NB4 (cell line): ENCODE results near the gene ZSWIM6.

ENCODE experiments used
- MYC ChIP-seq: IDR thresholded peaks from 2 replicates; pipeline ENCODE4 v1.6.1; 2011; ENCODE audit warnings: low read depth, low read length
- POLR2A ChIP-seq: IDR thresholded peaks from 2 replicates; pipeline ENCODE4 v1.6.1; 2011; ENCODE audit warnings: mild to moderate bottlenecking; ENCODE audit not compliant: insufficient read length; ENCODE audit errors: extremely low read depth
- TF ChIP-seq, protein P1 (sequence below): IDR thresholded peaks from one replicate; pipeline ENCODE4 v1.5.1; 2012; ENCODE audit warnings: low read depth, low read length
- TF ChIP-seq, protein P2 (sequence below): IDR thresholded peaks from 2 replicates; pipeline ENCODE4 v1.6.1; 2011; ENCODE audit warnings: low read depth, low read length

DNA sequence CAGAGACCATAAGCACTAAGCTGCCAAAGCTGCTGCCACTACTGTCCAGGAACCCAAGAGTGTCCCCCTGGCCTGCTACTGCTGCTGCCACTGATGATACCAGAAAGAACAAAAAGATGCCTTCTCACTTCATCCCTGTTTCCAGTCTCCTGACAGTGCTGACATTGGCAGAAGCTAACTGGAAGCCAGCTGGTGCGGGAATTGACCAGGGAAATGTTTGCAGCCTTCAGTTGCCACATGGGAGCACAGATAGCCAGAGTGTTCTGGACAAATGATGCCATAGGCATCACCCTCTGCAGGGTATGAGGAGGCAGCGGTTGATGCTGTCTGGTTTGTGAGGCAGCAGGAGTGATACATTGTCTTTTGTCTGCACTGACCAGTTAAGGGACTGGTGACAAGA, 258.4 kb downstream of the ZSWIM6 start:
- TF ChIP-seq, protein P1, sequence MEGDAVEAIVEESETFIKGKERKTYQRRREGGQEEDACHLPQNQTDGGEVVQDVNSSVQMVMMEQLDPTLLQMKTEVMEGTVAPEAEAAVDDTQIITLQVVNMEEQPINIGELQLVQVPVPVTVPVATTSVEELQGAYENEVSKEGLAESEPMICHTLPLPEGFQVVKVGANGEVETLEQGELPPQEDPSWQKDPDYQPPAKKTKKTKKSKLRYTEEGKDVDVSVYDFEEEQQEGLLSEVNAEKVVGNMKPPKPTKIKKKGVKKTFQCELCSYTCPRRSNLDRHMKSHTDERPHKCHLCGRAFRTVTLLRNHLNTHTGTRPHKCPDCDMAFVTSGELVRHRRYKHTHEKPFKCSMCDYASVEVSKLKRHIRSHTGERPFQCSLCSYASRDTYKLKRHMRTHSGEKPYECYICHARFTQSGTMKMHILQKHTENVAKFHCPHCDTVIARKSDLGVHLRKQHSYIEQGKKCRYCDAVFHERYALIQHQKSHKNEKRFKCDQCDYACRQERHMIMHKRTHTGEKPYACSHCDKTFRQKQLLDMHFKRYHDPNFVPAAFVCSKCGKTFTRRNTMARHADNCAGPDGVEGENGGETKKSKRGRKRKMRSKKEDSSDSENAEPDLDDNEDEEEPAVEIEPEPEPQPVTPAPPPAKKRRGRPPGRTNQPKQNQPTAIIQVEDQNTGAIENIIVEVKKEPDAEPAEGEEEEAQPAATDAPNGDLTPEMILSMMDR, result no peak
- TF ChIP-seq POLR2A (no peak), MYC (no peak)
- TF ChIP-seq, protein P2, sequence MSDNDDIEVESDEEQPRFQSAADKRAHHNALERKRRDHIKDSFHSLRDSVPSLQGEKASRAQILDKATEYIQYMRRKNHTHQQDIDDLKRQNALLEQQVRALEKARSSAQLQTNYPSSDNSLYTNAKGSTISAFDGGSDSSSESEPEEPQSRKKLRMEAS, result no peak
